Measurements from ENCODE around the gene TASOR. TPM values are rescaled to one million over a fixed set of nuclear protein-coding genes. Genes with fewer than 3 reads are reported as not detected.

Gene TASOR, protein sequence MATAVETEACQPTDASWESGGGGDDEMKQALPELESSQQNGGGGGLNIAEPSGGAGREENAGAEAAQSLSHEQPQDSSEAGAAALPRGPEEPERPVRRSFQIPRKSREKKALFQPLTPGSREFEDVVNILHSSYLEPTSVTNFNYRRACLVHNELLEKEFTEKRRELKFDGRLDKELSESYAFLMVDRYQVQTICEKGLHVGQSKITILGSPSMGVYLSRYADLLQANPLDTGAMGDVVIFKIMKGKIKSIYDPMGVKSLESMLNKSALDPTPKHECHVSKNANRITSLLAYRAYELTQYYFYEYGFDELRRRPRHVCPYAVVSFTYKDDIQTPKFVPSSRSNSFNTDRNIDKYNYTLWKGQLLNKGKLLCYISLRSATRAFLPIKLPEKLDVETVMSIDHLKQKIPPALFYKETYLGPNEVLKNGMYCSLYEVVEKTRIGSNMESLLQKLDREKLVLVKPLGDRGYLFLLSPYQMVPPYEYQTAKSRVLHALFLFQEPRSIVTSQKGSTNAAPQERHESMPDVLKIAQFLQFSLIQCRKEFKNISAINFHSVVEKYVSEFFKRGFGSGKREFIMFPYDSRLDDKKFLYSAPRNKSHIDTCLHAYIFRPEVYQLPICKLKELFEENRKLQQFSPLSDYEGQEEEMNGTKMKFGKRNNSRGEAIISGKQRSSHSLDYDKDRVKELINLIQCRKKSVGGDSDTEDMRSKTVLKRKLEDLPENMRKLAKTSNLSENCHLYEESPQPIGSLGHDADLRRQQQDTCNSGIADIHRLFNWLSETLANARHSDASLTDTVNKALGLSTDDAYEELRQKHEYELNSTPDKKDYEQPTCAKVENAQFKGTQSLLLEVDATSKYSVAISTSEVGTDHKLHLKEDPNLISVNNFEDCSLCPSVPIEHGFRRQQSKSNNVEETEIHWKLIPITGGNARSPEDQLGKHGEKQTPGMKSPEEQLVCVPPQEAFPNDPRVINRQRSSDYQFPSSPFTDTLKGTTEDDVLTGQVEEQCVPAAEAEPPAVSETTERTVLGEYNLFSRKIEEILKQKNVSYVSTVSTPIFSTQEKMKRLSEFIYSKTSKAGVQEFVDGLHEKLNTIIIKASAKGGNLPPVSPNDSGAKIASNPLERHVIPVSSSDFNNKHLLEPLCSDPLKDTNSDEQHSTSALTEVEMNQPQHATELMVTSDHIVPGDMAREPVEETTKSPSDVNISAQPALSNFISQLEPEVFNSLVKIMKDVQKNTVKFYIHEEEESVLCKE (N-terminal part only)
- total RNA-seq = 100 to 1,000 TPM in 1 of 2 donors, 10 to 100 TPM in 1; 44.4 to 124 TPM
- 10 to 100 TPM; 20.1 to 23.8 TPM for polyA plus RNA-seq
- long read RNA-seq, donor 1, partial matches to known transcripts = 5 of 5 reads
- long read RNA-seq, donor 1, other reads (novel, unspliced or antisense) = 0 of 5 reads
- long read RNA-seq, donor 2 = 0 reads
- long read RNA-seq, donor 3 = 0 reads
- long read RNA-seq, donor 4, partial matches to known transcripts = 11 of 11 reads
- long read RNA-seq, donor 4, other reads (novel, unspliced or antisense) = 0 of 11 reads
- long read RNA-seq, donor 5, full-length matches to known transcripts = 1 of 1 reads
- long read RNA-seq, donor 5, partial matches to known transcripts = 0 of 1 reads
- long read RNA-seq, donor 5, other reads (novel, unspliced or antisense) = 0 of 1 reads

DNA sequence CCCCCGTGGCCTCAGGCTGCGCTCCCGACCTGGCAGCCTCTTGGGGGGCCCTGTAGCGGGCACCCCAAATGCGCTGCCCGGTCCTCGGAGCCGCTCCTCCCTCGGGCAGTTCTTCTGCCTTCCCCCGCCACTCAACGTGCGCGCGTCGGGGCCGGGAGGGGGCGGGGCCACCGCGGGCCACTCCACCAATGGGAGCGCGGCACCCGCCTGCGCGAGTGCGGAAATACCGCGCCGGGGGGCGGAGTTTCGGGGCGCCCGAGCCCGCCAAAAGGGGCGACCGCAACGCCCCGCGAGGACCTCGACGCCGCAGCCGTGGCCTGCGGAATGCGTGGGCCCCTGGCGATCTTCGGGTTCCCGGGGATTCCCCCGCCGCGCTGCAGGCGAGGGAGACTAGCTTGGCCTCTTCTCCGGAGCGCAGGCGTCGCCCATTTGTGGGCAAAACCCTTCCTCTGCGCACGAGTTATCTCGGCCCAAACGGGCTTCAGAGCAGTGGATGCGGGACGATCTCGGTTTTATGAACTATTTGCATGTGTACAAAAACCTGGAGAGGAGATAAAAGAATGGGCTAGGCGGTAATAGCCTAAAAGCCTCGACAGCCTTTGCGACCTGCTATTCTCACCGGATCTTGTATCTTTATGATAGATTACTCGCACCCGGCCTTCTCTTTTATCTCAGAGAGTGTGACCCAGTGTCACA is at the start of gene TASOR:
Gene TASOR, minus strand, starts transcription at position 144 of the 696 bp plus-strand sequence. CDS start 259 bp downstream, outside the sequence.
- H3K27me3 ChIP-seq (ENCODE audit: control insufficient read depth in 3 of 3, insufficient read depth in 3 of 3, low read length in 2 of 3) = no peaks in the 10 kb centered on the region
- H3K27ac ChIP-seq (ENCODE audit: low read depth in 1 of 2, low read length in 1 of 2) = peak within 1 kb of the TSS; percentile 99
- peak within 1 kb of the TSS; percentile 84 to 96 for H3K9ac ChIP-seq (ENCODE audit: insufficient read depth in 1 of 2, low read length in 2 of 2)
- peaks cover 0 to 2% (median 0%) of the 10 kb centered on the region in 4 donors for H3K9me3 ChIP-seq (ENCODE audit: control insufficient read depth in 4 of 4, insufficient read depth in 3 of 4, low read length in 3 of 4)
- WGBS, 2 donors = 16% methylated on average over 64 to 68 of the region's 68 CpGs
- H3K36me3 ChIP-seq (ENCODE audit: control insufficient read depth in 4 of 4, insufficient read depth in 4 of 4, low read length in 4 of 4) = peaks cover 0 to 6% (median 0%) of the 10 kb centered on the region in 4 donors
- TF ChIP-seq CTCF (IDR thresholded peaks at IDR 0.05; ENCODE audit: control extremely low read depth, extremely low read depth) = no peak
- peak; percentile 95 for ATAC-seq (ENCODE audit: insufficient read depth, low FRiP score)
- H3K4me3 ChIP-seq = peak within 1 kb of the TSS; percentile 73
- peaks cover 0 to 8% (median 0%) of the 10 kb centered on the region in 5 donors for H3K4me1 ChIP-seq (ENCODE audit: control insufficient read depth in 5 of 5, insufficient read depth in 5 of 5, low read length in 5 of 5)
- DNase-seq = peak; percentile 82 to 87 (median 87)

DNA sequence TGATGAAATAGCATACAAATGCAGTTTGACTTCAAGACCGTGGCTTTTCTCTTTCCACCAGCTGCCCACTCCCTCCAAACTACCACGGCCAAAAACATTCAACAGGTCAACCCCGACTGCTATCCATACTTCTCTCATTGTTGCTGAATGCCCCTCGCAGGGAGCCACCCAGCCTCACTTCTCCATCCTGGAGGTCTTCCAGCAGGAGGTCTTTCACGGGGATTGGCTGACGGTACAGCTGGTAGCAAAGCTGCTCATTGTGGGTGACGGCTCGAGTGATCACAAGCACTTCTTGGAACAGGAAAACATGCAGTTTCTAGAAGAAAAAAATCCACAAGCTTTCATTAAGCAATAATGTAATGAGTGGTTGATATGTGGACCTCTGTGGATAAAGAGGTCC is 49.0 kb upstream of the TASOR start:
- no peak overlapping the region for H3K9ac ChIP-seq (ENCODE audit: insufficient read depth in 1 of 2, low read length in 2 of 2)
- WGBS, 2 donors = 80 to 86% methylated on average over 8 of the region's 8 CpGs
- no peaks in the 10 kb centered on the region for H3K27me3 ChIP-seq (ENCODE audit: control insufficient read depth in 3 of 3, insufficient read depth in 3 of 3, low read length in 2 of 3)
- H3K4me3 ChIP-seq = no peak overlapping the region
- no peak for TF ChIP-seq CTCF (IDR thresholded peaks at IDR 0.05; ENCODE audit: control extremely low read depth, extremely low read depth)
- peaks cover under 1 to 30% (median 10%) of the 10 kb centered on the region in 4 donors for H3K36me3 ChIP-seq (ENCODE audit: control insufficient read depth in 4 of 4, insufficient read depth in 4 of 4, low read length in 4 of 4)
- no peaks in the 10 kb centered on the region for H3K4me1 ChIP-seq (ENCODE audit: control insufficient read depth in 5 of 5, insufficient read depth in 5 of 5, low read length in 5 of 5)
- H3K27ac ChIP-seq (ENCODE audit: low read depth in 1 of 2, low read length in 1 of 2) = no peak overlapping the region
- no peak for ATAC-seq (ENCODE audit: insufficient read depth, low FRiP score)
- no peaks in the 10 kb centered on the region for H3K9me3 ChIP-seq (ENCODE audit: control insufficient read depth in 4 of 4, insufficient read depth in 3 of 4, low read length in 3 of 4)
- no peak for DNase-seq

- 71 to 73% methylated on average over 3 of the region's 3 CpGs for WGBS, 2 donors
- DNase-seq (no peak), ATAC-seq (ENCODE audit: insufficient read depth, low FRiP score) (no peak)
- no peaks in the 10 kb centered on the region for H3K4me1 ChIP-seq (ENCODE audit: control insufficient read depth in 5 of 5, insufficient read depth in 5 of 5, low read length in 5 of 5)
- no peak overlapping the region for H3K4me3 ChIP-seq
- no peaks in the 10 kb centered on the region for H3K9me3 ChIP-seq (ENCODE audit: control insufficient read depth in 4 of 4, insufficient read depth in 3 of 4, low read length in 3 of 4)
- no peak overlapping the region for H3K9ac ChIP-seq (ENCODE audit: insufficient read depth in 1 of 2, low read length in 2 of 2)
- peaks cover 5 to 22% (median 9%) of the 10 kb centered on the region in 4 donors for H3K36me3 ChIP-seq (ENCODE audit: control insufficient read depth in 4 of 4, insufficient read depth in 4 of 4, low read length in 4 of 4)
- no peak for TF ChIP-seq CTCF (IDR thresholded peaks at IDR 0.05; ENCODE audit: control extremely low read depth, extremely low read depth)
- H3K27ac ChIP-seq (ENCODE audit: low read depth in 1 of 2, low read length in 1 of 2) = no peak overlapping the region
- H3K27me3 ChIP-seq (ENCODE audit: control insufficient read depth in 3 of 3, insufficient read depth in 3 of 3, low read length in 2 of 3) = no peaks in the 10 kb centered on the region
These were observed 42.1 kb upstream of the TASOR start for GRCh38 chr3:56725175-56725574.
